Tibial nerve (tissue), 4 donors: ENCODE results near the gene PTPRG.

Source experiments
- EP300 ChIP-seq, 2 donors: sonication (generic); formaldehyde crosslinking; IDR thresholded peaks; one replicate each; pipeline ENCODE4 v1.6.1; 2017; ENCODE audit warnings: antibody characterized with exemption in 2 of 2, mild to moderate bottlenecking in 1 of 2
- POLR2A ChIP-seq, 2 donors: fragments of 450-650 bp; IDR thresholded peaks; one replicate each; pipeline ENCODE4 v1.6.1; 2017; ENCODE audit warnings: antibody characterized with exemption in 2 of 2, mild to moderate bottlenecking in 2 of 2, moderate library complexity in 2 of 2
- TF ChIP-seq, protein P1 (sequence below), 5 experiments: fragments of 200-600 bp in 3 of 5; fragments of 450-650 bp in 2 of 5; sonication (generic) in 3 of 5; IDR thresholded peaks; one replicate each; pipeline ENCODE4 v1.5.1; 2016 to 2019; ENCODE audit warnings: antibody characterized with exemption in 5 of 5, mild to moderate bottlenecking in 3 of 5, moderate library complexity in 2 of 5

DNA sequence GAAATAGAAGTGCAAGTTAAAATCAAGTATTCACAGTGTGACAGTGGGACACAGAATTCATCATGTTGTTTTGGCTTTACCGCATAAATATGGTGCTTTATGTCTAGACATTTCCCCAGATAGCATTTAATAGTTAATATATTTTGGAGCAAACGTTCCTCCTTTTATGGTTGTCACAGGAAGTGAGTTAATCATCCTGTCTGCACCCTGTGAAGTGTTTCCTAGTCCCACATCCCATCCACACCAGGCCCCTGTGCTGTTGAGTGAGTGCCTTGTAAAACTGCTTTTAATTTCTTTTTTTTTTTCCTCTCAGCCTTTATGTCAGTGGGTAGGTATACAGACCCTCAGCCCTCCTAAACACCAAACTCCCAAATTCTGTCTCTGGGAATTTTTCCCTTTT is 418.3 kb downstream of the PTPRG start:
- TF ChIP-seq POLR2A (IDR thresholded peaks at IDR 0.05) (no peak), EP300 (IDR thresholded peaks at IDR 0.05) (no peak)
- TF ChIP-seq, protein P1, sequence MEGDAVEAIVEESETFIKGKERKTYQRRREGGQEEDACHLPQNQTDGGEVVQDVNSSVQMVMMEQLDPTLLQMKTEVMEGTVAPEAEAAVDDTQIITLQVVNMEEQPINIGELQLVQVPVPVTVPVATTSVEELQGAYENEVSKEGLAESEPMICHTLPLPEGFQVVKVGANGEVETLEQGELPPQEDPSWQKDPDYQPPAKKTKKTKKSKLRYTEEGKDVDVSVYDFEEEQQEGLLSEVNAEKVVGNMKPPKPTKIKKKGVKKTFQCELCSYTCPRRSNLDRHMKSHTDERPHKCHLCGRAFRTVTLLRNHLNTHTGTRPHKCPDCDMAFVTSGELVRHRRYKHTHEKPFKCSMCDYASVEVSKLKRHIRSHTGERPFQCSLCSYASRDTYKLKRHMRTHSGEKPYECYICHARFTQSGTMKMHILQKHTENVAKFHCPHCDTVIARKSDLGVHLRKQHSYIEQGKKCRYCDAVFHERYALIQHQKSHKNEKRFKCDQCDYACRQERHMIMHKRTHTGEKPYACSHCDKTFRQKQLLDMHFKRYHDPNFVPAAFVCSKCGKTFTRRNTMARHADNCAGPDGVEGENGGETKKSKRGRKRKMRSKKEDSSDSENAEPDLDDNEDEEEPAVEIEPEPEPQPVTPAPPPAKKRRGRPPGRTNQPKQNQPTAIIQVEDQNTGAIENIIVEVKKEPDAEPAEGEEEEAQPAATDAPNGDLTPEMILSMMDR (IDR thresholded peaks at IDR 0.05): no peak
